Ovary (tissue), 3 donors: Measurements from ENCODE around the gene DGKD.

Experiments
- EP300 ChIP-seq: sonication (generic); formaldehyde crosslinking; IDR thresholded peaks from one replicate; pipeline ENCODE4 v1.6.1; 2017; ENCODE audit warnings: antibody characterized with exemption
- POLR2A ChIP-seq: fragments of 450-650 bp; IDR thresholded peaks from one replicate; pipeline ENCODE4 v1.6.1; 2017; ENCODE audit warnings: antibody characterized with exemption, mild to moderate bottlenecking, moderate library complexity
- TF ChIP-seq, protein P1 (sequence below), 3 donors: fragments of 450-650 bp in 2 of 3; fragments of 200-600 bp in 1 of 3; IDR thresholded peaks; one replicate each; pipeline versions ENCODE4 v1.5.1 to v1.8.0; 2016 to 2022; ENCODE audit warnings: antibody characterized with exemption in 3 of 3, mild to moderate bottlenecking in 1 of 3
- donor health status: DM: no; HTN: no; CAD: no.

- no peak for TF ChIP-seq POLR2A
- TF ChIP-seq, protein P1, sequence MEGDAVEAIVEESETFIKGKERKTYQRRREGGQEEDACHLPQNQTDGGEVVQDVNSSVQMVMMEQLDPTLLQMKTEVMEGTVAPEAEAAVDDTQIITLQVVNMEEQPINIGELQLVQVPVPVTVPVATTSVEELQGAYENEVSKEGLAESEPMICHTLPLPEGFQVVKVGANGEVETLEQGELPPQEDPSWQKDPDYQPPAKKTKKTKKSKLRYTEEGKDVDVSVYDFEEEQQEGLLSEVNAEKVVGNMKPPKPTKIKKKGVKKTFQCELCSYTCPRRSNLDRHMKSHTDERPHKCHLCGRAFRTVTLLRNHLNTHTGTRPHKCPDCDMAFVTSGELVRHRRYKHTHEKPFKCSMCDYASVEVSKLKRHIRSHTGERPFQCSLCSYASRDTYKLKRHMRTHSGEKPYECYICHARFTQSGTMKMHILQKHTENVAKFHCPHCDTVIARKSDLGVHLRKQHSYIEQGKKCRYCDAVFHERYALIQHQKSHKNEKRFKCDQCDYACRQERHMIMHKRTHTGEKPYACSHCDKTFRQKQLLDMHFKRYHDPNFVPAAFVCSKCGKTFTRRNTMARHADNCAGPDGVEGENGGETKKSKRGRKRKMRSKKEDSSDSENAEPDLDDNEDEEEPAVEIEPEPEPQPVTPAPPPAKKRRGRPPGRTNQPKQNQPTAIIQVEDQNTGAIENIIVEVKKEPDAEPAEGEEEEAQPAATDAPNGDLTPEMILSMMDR (IDR thresholded peaks at IDR 0.05) = no peak
- no peak for TF ChIP-seq EP300
Measured at GRCh38 chr2:233375490-233376314, 21.4 kb downstream of the DGKD start.
